MM.1S (cell line): Measurements from ENCODE around the gene NFKBIL1.
"Not testable (repeated sequence)": the region's sequence is repeated elsewhere in the genome, so short reads cannot be mapped to it uniquely, and the experiment has no call there.

Source experiments
- DNase-seq: peaks from one replicate; pipeline ENCODE4 v3.0.0-alpha.2; 2015
- H2AFZ ChIP-seq: fragments of 300-600 bp; sonication (generic); 2 replicates; pipeline ENCODE4 v1.6.0; 2016; ENCODE audit warnings: antibody characterized with exemption, low read length
- H3F3A ChIP-seq: fragments of 300-600 bp; sonication (generic); 2 replicates; pipeline ENCODE4 v1.6.1; 2016; ENCODE audit warnings: mild to moderate bottlenecking, antibody characterized with exemption, low read length, moderate library complexity, mixed read lengths; ENCODE audit not compliant: insufficient read depth
- H3K27ac ChIP-seq: fragments of 300-600 bp; sonication (generic); 2 replicates; pipeline ENCODE4 v1.5.1; 2016; ENCODE audit warnings: mild to moderate bottlenecking, low read length
- H3K27me3 ChIP-seq: fragments of 300-600 bp; sonication (generic); replicated peaks from 2 replicates; pipeline ENCODE4 v1.6.0; 2016; ENCODE audit warnings: low read length; ENCODE audit not compliant: insufficient read depth
- H3K36me3 ChIP-seq: fragments of 300-600 bp; sonication (generic); replicated peaks from 2 replicates; pipeline ENCODE4 v1.6.1; 2016; ENCODE audit warnings: mild to moderate bottlenecking, low read length, mixed read lengths; ENCODE audit not compliant: insufficient read depth
- H3K4me1 ChIP-seq: fragments of 300-600 bp; sonication (generic); 2 replicates; pipeline ENCODE4 v1.6.1; 2016; ENCODE audit warnings: low read length, mixed read lengths
- H3K4me2 ChIP-seq: fragments of 300-600 bp; sonication (generic); 2 replicates; pipeline ENCODE4 v1.6.0; 2016; ENCODE audit warnings: low read depth, low read length
- H3K4me3 ChIP-seq: fragments of 300-600 bp; sonication (generic); 2 replicates; pipeline ENCODE4 v1.5.1; 2016; ENCODE audit warnings: low read length, mixed read lengths
- H3K79me2 ChIP-seq: fragments of 300-600 bp; sonication (generic); 2 replicates; pipeline ENCODE4 v1.6.1; 2016; ENCODE audit warnings: mixed run types, low read length, mixed read lengths
- H3K9ac ChIP-seq: fragments of 300-600 bp; sonication (generic); 2 replicates; pipeline ENCODE4 v1.6.1; 2016; ENCODE audit warnings: low read length, mixed read lengths
- H3K9me2 ChIP-seq: fragments of 300-600 bp; sonication (generic); replicated peaks from 2 replicates; pipeline ENCODE4 v1.6.1; 2016; ENCODE audit warnings: mild to moderate bottlenecking, low read length, mixed read lengths; ENCODE audit not compliant: insufficient read depth
- H3K9me3 ChIP-seq: fragments of 300-600 bp; sonication (generic); replicated peaks from 2 replicates; pipeline ENCODE4 v1.6.1; 2016; ENCODE audit warnings: mild to moderate bottlenecking, low read length, mixed read lengths; ENCODE audit not compliant: insufficient read depth
- H4K20me1 ChIP-seq: fragments of 300-600 bp; sonication (generic); 2 replicates; pipeline ENCODE4 v1.6.1; 2016; ENCODE audit warnings: mild to moderate bottlenecking, low read length, moderate library complexity, mixed read lengths; ENCODE audit not compliant: insufficient read depth
- CTCF ChIP-seq: fragments of 300-600 bp; sonication (generic); IDR thresholded peaks from 2 replicates; pipeline ENCODE4 v1.5.1; 2016; ENCODE audit warnings: antibody characterized with exemption, low read length, mixed read lengths
- EZH2 ChIP-seq: fragments of 300-600 bp; sonication (generic); optimal IDR thresholded peaks from 2 replicates; pipeline ENCODE3; 2017; ENCODE audit warnings: low read depth, mild to moderate bottlenecking, antibody characterized with exemption, low read length, mixed read lengths
- EZH2phosphoT487 ChIP-seq: fragments of 300-600 bp; sonication (generic); IDR thresholded peaks from 2 replicates; pipeline ENCODE4 v1.6.1; 2018; ENCODE audit warnings: antibody characterized with exemption, low read length

The NFKBIL1 gene

GRCh38 chr6:31547727-31548543 is 527 bp downstream of the NFKBIL1 start:
- Histone ChIP-seq H4K20me1 (no peaks in the 10 kb centered on the region), H3K4me1 (peaks cover 9% of the 10 kb centered on the region), H3K4me2 (peak overlapping the region; percentile 67), H3K9ac (peak overlapping the region; percentile 89), H3K4me3 (peak overlapping the region; percentile 57), H3K27me3 (no peaks in the 10 kb centered on the region), H2AFZ (peak overlapping the region; percentile 42; the same call in 1 of the 2 replicates), H3K36me3 (no peaks in the 10 kb centered on the region), H3K79me2 (peaks cover 11% of the 10 kb centered on the region), H3K27ac (peak overlapping the region; percentile 36; the same call in 1 of the 2 replicates), H3K9me2 (no peaks in the 10 kb centered on the region), H3K9me3 (no peaks in the 10 kb centered on the region), H3F3A (0 out of 2 replicates have a peak, but pooled peaks cover 12% of the 10 kb centered on the region)
- TF ChIP-seq EZH2phosphoT487 (no peak), CTCF (no peak), EZH2 (no peak)
- DNase-seq = no peak

GRCh38 chr6:31548544-31548873 is 1.1 kb downstream of the NFKBIL1 start:
- DNase-seq = no peak
- Histone ChIP-seq H3K27ac (no peak overlapping the region), H3K9me3 (no peaks in the 10 kb centered on the region), H3K9me2 (no peaks in the 10 kb centered on the region), H3K27me3 (no peaks in the 10 kb centered on the region), H2AFZ (no peak overlapping the region), H3K36me3 (no peaks in the 10 kb centered on the region), H4K20me1 (no peaks in the 10 kb centered on the region), H3K4me2 (peak overlapping the region; percentile 67; the same call in 1 of the 2 replicates), H3K4me3 (no peak overlapping the region), H3K79me2 (peaks cover 6% of the 10 kb centered on the region), H3K9ac (no peak overlapping the region), H3K4me1 (peaks cover 9% of the 10 kb centered on the region), H3F3A (0 out of 2 replicates have a peak, but pooled peaks cover 6% of the 10 kb centered on the region)
- TF ChIP-seq EZH2phosphoT487 = no peak
- no peak for TF ChIP-seq EZH2
- no peak for TF ChIP-seq CTCF

- not testable (repeated sequence) for H3K4me1 ChIP-seq, H3K27ac ChIP-seq, H3K9me2 ChIP-seq, H3K27me3 ChIP-seq, H3K36me3 ChIP-seq, H3K79me2 ChIP-seq, H2AFZ ChIP-seq, H4K20me1 ChIP-seq, H3K4me2 ChIP-seq, H3K4me3 ChIP-seq, H3K9ac ChIP-seq, H3K9me3 ChIP-seq, H3F3A ChIP-seq
- peak; percentile 21 for DNase-seq
- TF ChIP-seq CTCF = peak; percentile 52
Observed at GRCh38 chr6:31551371-31551770, 4.0 kb downstream of the NFKBIL1 start.
